ENCODE data around the gene OVAAL.

OVAAL gene

GRCh38 chr1:180534214-180534613, 24.6 kb upstream of the OVAAL start:
- Histone ChIP-seq H3K4me3 (ENCODE audit: low read depth, low read length) (no peak overlapping the region), H3K27ac (ENCODE audit: extremely low read depth, low read depth, low read length) (no peak overlapping the region), H3K4me1 (ENCODE audit: control insufficient read depth, insufficient read depth, low read length) (no peaks in the 10 kb centered on the region), H3K9me3 (ENCODE audit: control insufficient read depth, insufficient read depth, low read depth, low read length) (no peaks in the 10 kb centered on the region), H3K36me3 (ENCODE audit: control insufficient read depth in 2 of 2, insufficient read depth in 1 of 2, low read length in 2 of 2) (no peaks in the 10 kb centered on the region)
- POLR2A ChIA-PET = no interaction called here
- TF ChIP-seq ZNF202 (tag by site-specific recombination; IDR thresholded peaks at IDR 0.05; ENCODE audit: borderline replicate concordance) (no peak), ZNF843 (tag by site-specific recombination; IDR thresholded peaks at IDR 0.05) (no peak), KLF8 (tag by site-specific recombination; IDR thresholded peaks at IDR 0.05) (no peak), ZSCAN18 (tag by site-specific recombination; IDR thresholded peaks at IDR 0.05) (no peak), ZNF677 (tag by site-specific recombination; IDR thresholded peaks at IDR 0.05) (no peak), ZNF521 (tag by site-specific recombination; IDR thresholded peaks at IDR 0.05) (no peak), PRDM6 (tag by site-specific recombination; IDR thresholded peaks at IDR 0.05) (no peak), ZNF2 (tag by site-specific recombination; IDR thresholded peaks at IDR 0.05) (no peak), ZEB2 (tag by site-specific recombination; IDR thresholded peaks at IDR 0.05) (no peak), MEIS1 (CRISPR knock-in tag; IDR thresholded peaks at IDR 0.05; ENCODE audit: borderline replicate concordance) (no peak), ZNF701 (tag by site-specific recombination; IDR thresholded peaks at IDR 0.05) (no peak), BCL11A (tag by site-specific recombination; IDR thresholded peaks at IDR 0.05; ENCODE audit: low read depth) (no peak), YY1 (tag by site-specific recombination; IDR thresholded peaks at IDR 0.05) (no peak)
- CTCF ChIA-PET = interaction anchor here (0.7 to 13.3 kb wide), 7 partner anchors 10 to 643 kb away, joined by 3 to 134 read pairs (median 4); no protein-coding TSS in a partner anchor

GRCh38 chr1:180535418-180535999, 23.3 kb upstream of the OVAAL start:
- no peaks in the 10 kb centered on the region for H3K9me3 ChIP-seq (ENCODE audit: control insufficient read depth, insufficient read depth, low read depth, low read length)
- no peaks in the 10 kb centered on the region for H3K36me3 ChIP-seq (ENCODE audit: control insufficient read depth in 2 of 2, insufficient read depth in 1 of 2, low read length in 2 of 2)
- no peak overlapping the region for H3K4me3 ChIP-seq (ENCODE audit: low read depth, low read length)
- TF ChIP-seq ZNF18 (tag by site-specific recombination; IDR thresholded peaks at IDR 0.05) (no peak), TCF7L2 (IDR thresholded peaks at IDR 0.05; ENCODE audit: borderline replicate concordance, low read depth, low read length) (no peak)
- H3K27ac ChIP-seq (ENCODE audit: extremely low read depth, low read depth, low read length) = no peak overlapping the region
- ChIA-PET CTCF (interaction anchor here (0.6 to 13.3 kb wide), 4 partner anchors 20 to 890 kb away, joined by 3 to 134 read pairs (median 4); no protein-coding TSS in a partner anchor), POLR2A (no interaction called here)
- H3K4me1 ChIP-seq (ENCODE audit: control insufficient read depth, insufficient read depth, low read length) = no peaks in the 10 kb centered on the region

GRCh38 chr1:180536821-180537372, 21.9 kb upstream of the OVAAL start:
- Histone ChIP-seq H3K4me3 (ENCODE audit: low read depth, low read length) (no peak overlapping the region), H3K9me3 (ENCODE audit: control insufficient read depth, insufficient read depth, low read depth, low read length) (no peaks in the 10 kb centered on the region), H3K4me1 (ENCODE audit: control insufficient read depth, insufficient read depth, low read length) (no peaks in the 10 kb centered on the region), H3K36me3 (ENCODE audit: control insufficient read depth in 2 of 2, insufficient read depth in 1 of 2, low read length in 2 of 2) (no peaks in the 10 kb centered on the region), H3K27ac (ENCODE audit: extremely low read depth, low read depth, low read length) (no peak overlapping the region)
- ChIA-PET CTCF (interaction anchor here (0.6 to 13.3 kb wide), 6 partner anchors 21 to 345 kb away, joined by 3 to 134 read pairs (median 4); no protein-coding TSS in a partner anchor), POLR2A (no interaction called here)
- TF ChIP-seq ZNF280D (tag by site-specific recombination; IDR thresholded peaks at IDR 0.05) = no peak
- no peak for TF ChIP-seq REST (tag by site-specific recombination; IDR thresholded peaks at IDR 0.05)
- TF ChIP-seq IKZF3 (tag by site-specific recombination; IDR thresholded peaks at IDR 0.05) = no peak
- TF ChIP-seq ZNF214 (tag by site-specific recombination; IDR thresholded peaks at IDR 0.05; ENCODE audit: borderline replicate concordance) = no peak
- no peak for TF ChIP-seq ZFP69B (tag by site-specific recombination; IDR thresholded peaks at IDR 0.05)
